HG03460 (cell line): ENCODE results near the gene TNNT3.
"Not testable (repeated sequence)": the region's sequence is repeated elsewhere in the genome, so short reads cannot be mapped to it uniquely, and the experiment has no call there.

Experiments used
- ATAC-seq: cut with Tn5 transposase; IDR thresholded peaks from one replicate; pipeline ENCODE4 v1.9.1; 2021; ENCODE audit not compliant: unreplicated experiment

TNNT3 gene

DNA sequence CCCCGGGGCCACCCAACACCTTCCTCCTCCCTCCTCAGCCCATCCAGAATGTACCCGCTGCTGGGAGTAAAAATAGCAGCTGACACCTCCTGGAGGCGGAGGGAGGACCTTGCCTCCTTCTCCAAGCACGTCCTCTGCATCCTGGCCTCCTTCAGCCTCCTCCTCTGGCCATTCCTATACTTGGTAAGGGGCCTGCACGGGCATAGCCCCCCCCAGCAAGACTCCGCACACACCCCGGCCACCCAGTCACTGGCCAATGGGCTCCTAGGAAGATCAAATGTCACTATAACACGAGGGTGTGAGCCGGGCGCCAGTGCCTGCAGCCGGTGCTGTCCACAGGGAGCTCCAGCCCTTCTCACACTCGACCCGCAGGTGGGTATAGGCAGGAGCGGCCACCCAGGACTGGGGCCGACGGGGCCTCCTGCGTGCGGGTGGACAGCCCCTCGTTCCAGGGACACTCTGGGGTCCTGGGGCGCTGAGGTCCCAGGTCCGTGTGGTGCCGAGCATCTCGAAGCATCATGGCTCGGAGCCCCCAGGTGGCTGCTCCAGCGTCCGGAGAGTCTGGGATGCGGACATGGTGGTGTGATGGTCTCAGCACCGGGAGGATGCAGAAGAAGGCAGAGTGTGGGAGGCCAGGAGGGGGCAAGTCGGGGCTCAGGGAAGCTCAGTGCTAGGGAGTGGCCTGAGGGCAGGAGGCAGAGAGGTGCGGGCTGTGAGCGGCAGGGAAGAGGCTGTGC, at the start of gene TNNT3:
TSS of gene TNNT3 (plus strand) at position 313 of the 737 bp plus-strand sequence. CDS start 3,172 bp downstream, outside the sequence.
- ATAC-seq = no peak

DNA sequence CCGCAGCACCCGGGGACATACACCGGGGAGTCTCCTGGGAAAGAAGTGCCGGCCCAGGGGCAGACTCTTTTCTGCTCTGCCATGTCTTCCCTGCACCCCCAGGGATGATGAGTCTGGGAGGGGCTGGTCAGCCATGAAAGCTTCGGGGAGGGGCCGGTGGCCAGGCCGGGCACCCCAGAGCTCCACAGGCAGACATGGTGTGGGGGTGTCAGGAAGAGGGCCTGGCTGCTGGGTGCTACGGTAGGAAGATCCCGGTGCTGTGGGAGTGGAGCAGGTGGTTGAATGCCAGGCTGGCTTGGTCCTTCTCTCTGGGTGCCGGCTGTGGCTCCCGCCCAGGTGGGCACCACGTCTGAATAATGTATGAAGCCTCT, 49.2 kb upstream of the TNNT3 start:
- ATAC-seq = no peak

DNA sequence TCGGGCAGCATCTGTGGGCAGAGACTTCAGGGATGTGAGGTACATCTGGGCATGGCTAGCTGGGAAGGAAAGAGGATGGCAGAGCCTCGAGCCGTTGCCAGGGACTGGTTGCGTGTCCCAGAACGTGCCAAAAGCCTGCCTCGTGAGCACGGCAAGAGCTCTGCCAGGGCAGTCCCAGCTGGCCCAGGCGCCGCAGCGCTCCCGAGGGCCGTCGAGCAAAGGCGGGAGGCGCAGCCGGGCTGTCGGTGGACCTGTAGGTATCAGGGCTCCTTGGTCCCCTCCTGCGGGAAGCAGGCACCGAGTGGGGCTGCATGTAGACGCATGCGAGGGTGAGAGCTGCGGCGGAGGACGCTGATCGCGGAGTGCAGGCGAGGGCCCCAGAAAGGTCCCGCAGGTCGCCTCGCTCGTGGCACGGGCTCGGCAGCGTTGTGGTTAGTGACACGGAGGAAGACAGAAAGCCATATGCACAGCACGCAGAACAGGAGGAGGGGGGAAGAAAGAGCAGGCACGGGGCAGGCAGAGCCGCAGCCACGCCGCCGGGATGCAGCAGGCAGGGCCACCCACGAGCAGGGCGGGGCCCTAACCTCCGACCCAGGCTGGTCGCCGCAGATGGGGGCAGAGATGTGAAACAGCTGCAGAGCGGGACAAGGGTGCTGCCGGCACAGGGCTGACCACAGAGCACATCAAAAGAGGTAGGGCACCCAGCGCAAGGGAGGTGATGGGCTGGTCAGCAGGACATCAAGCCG, 48.6 kb upstream of the TNNT3 start:
- ATAC-seq = no peak

DNA sequence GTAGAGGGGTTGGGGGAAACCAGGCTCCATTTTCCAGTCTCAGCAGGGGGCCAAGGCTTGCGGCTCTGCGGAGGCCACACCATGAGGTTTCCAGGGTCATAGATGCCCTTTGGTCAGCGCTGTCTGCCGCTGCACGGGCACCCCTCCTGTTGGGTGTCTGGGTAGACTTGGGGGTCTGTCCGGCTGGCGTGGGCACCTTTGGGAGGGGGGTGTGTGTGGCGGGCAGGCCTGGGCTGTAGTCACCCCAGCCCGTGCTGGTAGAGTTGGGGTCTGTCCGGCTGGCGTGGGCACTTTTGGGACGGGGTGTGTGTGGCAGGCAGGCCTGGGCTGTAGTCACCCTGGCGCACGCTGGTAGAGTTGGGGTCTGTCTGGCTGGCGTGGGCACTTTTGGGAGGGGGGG, 48.0 kb upstream of the TNNT3 start:
- no peak for ATAC-seq

GRCh38 chr11:1872267-1872985, 47.1 kb upstream of the TNNT3 start:
- ATAC-seq = no peak

- no peak for ATAC-seq
These were observed 46.3 kb upstream of the TNNT3 start for GRCh38 chr11:1873048-1873812.

DNA sequence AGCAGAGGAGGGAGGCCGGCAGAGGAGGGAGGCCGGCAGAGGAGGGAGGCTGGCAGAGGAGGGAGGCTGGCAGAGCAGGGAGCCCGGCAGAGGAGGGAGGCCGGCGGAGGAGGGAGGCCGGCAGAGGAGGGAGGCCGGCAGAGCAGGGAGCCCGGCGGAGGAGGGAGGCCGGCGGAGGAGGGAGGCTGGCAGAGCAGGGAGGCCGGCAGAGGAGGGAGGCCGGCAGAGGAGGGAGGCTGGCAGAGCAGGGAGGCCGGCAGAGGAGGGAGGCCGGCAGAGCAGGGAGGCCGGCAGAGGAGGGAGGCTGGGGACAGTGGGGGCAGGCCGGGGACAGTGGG, 45.7 kb upstream of the TNNT3 start:
- not testable (repeated sequence) for ATAC-seq

DNA sequence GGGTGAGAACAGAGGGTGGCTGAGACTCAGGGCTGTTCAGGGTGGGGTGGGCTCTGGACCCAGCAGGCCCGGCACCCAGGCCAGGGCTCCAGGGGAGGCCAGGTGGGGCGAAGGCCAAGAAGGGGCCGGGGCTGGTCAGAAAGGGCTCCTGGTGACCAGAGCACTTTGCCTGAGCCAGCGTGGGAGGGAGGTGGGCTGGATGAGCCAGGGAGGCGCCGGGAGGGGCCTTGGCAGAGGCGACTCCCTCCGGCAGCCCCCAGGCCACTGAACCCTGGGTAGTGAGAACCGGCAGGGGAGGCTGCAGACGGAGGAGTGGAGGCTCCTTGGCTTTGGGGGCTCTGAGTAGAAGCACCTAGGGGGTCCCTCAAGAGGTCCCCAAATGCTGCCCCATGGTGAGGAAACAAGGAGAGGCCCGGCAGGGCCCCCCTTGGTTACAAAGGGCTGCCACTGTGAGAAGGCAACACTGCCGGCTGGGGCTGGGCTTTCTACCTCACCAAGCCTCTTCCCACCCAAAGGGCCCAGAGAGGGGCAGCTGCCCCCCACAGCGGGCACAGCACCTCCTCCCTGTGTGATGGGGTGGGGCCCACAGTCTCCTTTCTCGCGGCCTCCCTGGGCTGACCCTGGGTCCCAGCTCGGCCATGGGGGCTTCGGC, 44.9 kb upstream of the TNNT3 start:
- not testable (repeated sequence) for ATAC-seq

DNA sequence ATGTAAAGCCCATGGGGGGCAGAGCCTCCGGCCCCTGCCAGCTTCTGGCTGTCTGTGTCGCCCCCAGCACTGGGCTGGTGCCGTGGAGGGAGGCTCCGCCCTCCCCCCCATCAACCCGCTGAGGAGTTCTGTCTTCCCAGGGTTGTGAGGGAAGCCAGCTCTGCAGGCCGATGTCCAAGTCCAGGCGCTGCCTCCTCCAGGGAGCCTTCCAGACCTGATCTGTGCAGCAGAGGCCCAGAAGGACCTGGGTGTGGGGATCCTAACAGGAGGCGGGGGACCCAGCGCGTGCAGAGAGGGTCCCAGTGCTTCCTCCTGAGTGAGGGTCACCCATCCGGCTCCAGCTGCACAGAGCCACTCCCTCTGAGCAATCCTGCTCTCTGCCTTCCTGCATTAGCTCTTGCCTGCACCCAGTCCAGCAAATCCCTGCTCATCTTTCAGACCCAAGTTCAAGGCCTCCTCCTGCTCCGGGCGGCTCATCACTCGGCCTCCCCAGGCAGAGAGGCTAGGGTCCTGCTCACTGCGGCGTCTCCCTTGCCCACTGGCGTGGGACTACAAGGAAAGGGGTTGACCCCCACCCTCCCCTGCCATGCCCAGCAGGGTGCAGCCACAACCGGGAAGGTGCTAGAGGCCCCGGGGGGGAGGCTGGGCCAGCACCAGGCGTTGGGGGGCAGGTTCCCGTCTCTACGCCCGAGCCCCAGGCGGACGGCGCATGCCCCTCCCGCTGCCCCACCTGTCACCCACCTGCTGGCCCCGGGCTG, 44.2 kb upstream of the TNNT3 start:
- ATAC-seq = no peak

- not testable (repeated sequence) for ATAC-seq
These were observed 43.6 kb upstream of the TNNT3 start for GRCh38 chr11:1875851-1876301.

DNA sequence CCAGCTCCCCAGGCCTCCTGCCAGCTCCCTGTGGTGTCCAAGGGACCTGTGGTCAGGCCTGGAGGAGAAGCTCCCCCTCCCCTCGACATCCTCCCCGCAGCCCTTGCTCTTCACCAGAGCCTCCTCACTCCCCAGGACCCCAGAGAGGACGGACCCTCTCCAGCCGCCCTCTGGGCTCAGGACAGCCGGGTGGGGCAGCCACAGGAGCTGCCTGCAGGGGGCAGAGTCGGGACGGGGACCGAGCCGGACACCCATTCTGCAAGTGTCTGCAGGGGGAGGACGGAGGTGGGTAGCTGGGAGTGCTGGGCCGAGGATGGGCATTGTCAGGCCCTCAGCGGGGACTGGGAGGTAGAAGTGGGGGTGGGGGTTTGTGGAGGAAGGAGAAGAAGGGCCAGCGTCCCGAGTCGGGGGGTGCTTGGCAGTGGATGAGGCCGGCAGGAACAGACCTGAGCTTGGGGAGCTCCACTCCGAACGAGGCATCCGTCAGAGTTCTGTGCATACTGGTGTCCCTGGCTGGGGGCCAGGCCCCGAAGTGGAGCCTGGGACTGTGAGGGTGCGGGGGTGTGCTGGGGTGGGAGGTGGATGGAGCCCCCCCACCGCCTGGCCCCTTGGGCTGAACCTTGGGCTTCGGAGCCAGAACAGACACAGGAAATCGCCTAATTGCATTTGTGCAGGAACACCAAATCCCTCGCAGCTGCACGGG, 43.0 kb upstream of the TNNT3 start:
- ATAC-seq = no peak

- ATAC-seq = no peak
These were observed 42.0 kb upstream of the TNNT3 start for GRCh38 chr11:1877211-1878136.

DNA sequence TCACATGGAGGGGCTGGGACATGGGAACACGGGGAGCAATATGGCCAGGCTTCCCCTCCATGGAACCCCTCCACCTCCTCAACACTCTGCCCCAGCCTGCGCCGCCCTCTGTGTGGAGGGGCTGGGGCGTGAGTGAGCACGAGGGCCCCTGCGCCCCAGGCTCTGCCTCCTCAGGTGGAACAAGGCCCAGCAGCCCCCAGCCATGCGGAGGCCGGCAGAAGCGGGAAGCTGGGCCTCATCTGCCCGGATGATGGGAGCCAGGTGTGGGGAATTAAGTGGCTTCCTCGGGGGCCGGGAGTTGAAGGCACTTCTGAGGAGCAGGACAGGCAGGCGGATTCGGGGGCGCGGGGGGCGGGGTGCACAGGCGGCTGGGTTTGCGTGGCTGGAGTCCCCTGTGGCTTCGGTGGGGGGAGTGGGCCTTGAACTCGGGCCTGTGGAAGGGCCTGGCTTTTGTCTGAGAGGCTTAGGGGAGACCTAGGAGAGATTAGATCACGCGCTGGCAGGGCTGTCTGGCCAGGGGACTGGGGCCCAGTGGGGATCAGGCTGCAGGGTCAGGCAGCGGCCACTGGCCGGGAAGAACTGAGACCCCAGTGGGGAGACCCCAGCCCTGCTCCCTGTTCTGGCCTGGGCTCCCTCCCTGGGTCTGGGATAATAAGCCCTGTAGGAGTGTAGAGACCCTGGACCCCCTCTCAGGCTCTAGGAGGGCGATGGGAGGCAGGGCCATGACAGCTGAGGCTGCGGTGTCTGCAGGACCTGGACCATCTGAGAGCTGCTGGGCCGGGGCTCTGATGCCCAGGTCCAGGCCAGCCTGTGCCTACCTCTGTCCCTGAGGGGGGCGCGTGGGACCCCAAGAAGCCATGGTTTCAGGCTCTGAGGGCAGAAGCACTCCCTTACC, 41.1 kb upstream of the TNNT3 start:
- no peak for ATAC-seq

GRCh38 chr11:1879342-1879940, 40.1 kb upstream of the TNNT3 start:
- no peak for ATAC-seq

- no peak for ATAC-seq
These were observed 39.4 kb upstream of the TNNT3 start for GRCh38 chr11:1879941-1880720.
